ENCODE data around the gene ADAMTSL1.

ADAMTSL1 gene

DNA sequence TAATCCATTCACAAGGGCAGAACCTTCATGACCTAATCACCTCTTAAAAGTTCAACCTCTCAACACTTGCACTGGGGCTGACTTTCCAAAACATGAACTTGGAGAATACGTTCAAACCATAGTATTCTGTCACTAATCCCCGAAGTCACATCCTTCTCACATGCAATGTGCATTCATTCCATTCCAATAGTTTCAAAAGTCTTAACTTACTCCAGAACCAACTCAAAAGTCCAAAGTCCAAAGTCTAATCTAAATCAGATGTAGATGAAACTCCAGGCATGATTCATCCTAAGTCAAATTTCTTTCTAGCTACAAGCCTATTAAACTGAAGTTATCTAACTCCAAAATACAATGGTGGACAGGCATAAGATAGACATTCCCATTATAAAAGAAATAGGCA lies 21.7 kb upstream of the ADAMTSL1 start:
- H3K9me3 ChIP-seq (ENCODE audit: control insufficient read depth, insufficient read depth, low read length): no peaks in the 10 kb centered on the region
- H3K4me1 ChIP-seq (ENCODE audit: insufficient read depth, low read length): no peaks in the 10 kb centered on the region
- no peaks in the 10 kb centered on the region for H3K36me3 ChIP-seq (ENCODE audit: insufficient read depth, low read length)
- H3K9ac ChIP-seq (ENCODE audit: low read depth, low read length): no peak overlapping the region

- H3K4me1 ChIP-seq (ENCODE audit: insufficient read depth, low read length): 0 out of 2 replicates have a peak, but pooled peaks cover 4% of the 10 kb centered on the region
- no peaks in the 10 kb centered on the region for H3K36me3 ChIP-seq (ENCODE audit: insufficient read depth, low read length)
- no peaks in the 10 kb centered on the region for H3K9me3 ChIP-seq (ENCODE audit: control insufficient read depth, insufficient read depth, low read length)
- H3K9ac ChIP-seq (ENCODE audit: low read depth, low read length): no peak overlapping the region
Measured at GRCh38 chr9:18456624-18457237, 17.2 kb upstream of the ADAMTSL1 start.

- Histone ChIP-seq H3K9me3 (ENCODE audit: control insufficient read depth, insufficient read depth, low read length) (no peaks in the 10 kb centered on the region), H3K9ac (ENCODE audit: low read depth, low read length) (no peak overlapping the region), H3K36me3 (ENCODE audit: insufficient read depth, low read length) (no peaks in the 10 kb centered on the region), H3K4me1 (ENCODE audit: insufficient read depth, low read length) (0 out of 2 replicates have a peak, but pooled peaks cover 4% of the 10 kb centered on the region)
Measured at GRCh38 chr9:18457510-18457909, 16.4 kb upstream of the ADAMTSL1 start.

GRCh38 chr9:18459962-18460584 lies 13.9 kb upstream of the ADAMTSL1 start:
- H3K36me3 ChIP-seq (ENCODE audit: insufficient read depth, low read length): no peaks in the 10 kb centered on the region
- H3K4me1 ChIP-seq (ENCODE audit: insufficient read depth, low read length): 0 out of 2 replicates have a peak, but pooled peaks cover 4% of the 10 kb centered on the region
- H3K9me3 ChIP-seq (ENCODE audit: control insufficient read depth, insufficient read depth, low read length): no peaks in the 10 kb centered on the region
- H3K9ac ChIP-seq (ENCODE audit: low read depth, low read length): no peak overlapping the region

- Histone ChIP-seq H3K36me3 (ENCODE audit: insufficient read depth, low read length) (no peaks in the 10 kb centered on the region), H3K9ac (ENCODE audit: low read depth, low read length) (no peak overlapping the region), H3K9me3 (ENCODE audit: control insufficient read depth, insufficient read depth, low read length) (no peaks in the 10 kb centered on the region), H3K4me1 (ENCODE audit: insufficient read depth, low read length) (0 out of 2 replicates have a peak, but pooled peaks cover 4% of the 10 kb centered on the region)
Measured at GRCh38 chr9:18461496-18461895, 12.5 kb upstream of the ADAMTSL1 start.

DNA sequence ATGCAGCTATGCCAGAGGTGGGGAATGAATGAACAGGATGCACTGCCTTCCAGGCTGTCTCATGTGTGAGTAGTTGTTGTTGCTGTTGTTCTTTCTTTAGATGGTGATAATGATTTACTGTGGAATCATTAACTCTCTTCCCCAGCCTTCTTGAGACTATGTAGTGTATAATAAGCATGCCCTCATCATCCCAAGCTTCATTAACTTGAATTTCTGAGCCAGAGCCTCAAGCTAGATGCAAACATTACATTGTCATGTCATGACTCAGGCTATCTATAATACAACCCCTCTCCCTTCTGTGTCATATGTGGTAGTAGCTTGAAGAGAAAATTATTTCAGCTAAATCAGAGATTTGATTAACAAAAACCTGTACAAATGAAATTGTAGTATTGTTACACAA lies 10.0 kb upstream of the ADAMTSL1 start:
- Histone ChIP-seq H3K4me1 (ENCODE audit: insufficient read depth, low read length) (0 out of 2 replicates have a peak, but pooled peaks cover 4% of the 10 kb centered on the region), H3K9ac (ENCODE audit: low read depth, low read length) (no peak overlapping the region), H3K36me3 (ENCODE audit: insufficient read depth, low read length) (no peaks in the 10 kb centered on the region), H3K9me3 (ENCODE audit: control insufficient read depth, insufficient read depth, low read length) (no peaks in the 10 kb centered on the region)

GRCh38 chr9:18466101-18466500 lies 7.9 kb upstream of the ADAMTSL1 start:
- no peaks in the 10 kb centered on the region for H3K4me1 ChIP-seq (ENCODE audit: insufficient read depth, low read length)
- H3K9me3 ChIP-seq (ENCODE audit: control insufficient read depth, insufficient read depth, low read length): no peaks in the 10 kb centered on the region
- no peaks in the 10 kb centered on the region for H3K36me3 ChIP-seq (ENCODE audit: insufficient read depth, low read length)
- no peak overlapping the region for H3K9ac ChIP-seq (ENCODE audit: low read depth, low read length)

GRCh38 chr9:18467696-18468095 lies 6.3 kb upstream of the ADAMTSL1 start:
- Histone ChIP-seq H3K36me3 (ENCODE audit: insufficient read depth, low read length) (no peaks in the 10 kb centered on the region), H3K9me3 (ENCODE audit: control insufficient read depth, insufficient read depth, low read length) (no peaks in the 10 kb centered on the region), H3K9ac (ENCODE audit: low read depth, low read length) (no peak overlapping the region), H3K4me1 (ENCODE audit: insufficient read depth, low read length) (peaks cover 2% of the 10 kb centered on the region; the same call in 1 of the 2 replicates)

- H3K4me1 ChIP-seq (ENCODE audit: insufficient read depth, low read length): peaks cover 17% of the 10 kb centered on the region; the same call in 1 of the 2 replicates
- no peaks in the 10 kb centered on the region for H3K36me3 ChIP-seq (ENCODE audit: insufficient read depth, low read length)
- no peak overlapping the region for H3K9ac ChIP-seq (ENCODE audit: low read depth, low read length)
- H3K9me3 ChIP-seq (ENCODE audit: control insufficient read depth, insufficient read depth, low read length): no peaks in the 10 kb centered on the region
Measured at GRCh38 chr9:18472435-18472834, 1.5 kb upstream of the ADAMTSL1 start.

DNA sequence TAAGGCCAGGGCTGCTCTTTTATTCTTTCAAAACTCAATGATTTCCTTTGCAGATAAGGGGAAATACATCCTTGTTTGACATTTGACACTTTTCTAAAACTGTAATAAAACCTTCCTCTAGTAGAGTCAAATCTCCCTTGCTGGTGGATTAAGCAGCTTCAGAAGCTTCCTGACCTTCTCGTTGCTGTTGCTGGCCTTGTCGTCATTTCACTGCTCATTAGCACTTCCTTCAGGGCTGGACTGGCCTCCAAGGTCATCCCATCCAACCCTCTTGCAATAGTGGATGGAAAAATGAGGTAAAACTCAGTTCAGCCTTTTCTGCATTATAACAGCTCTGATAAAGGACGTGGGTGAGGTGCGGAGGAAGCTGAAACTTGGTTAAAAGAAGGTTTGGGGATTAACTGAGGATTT lies 1.1 kb upstream of the ADAMTSL1 start:
- Histone ChIP-seq H3K36me3 (ENCODE audit: insufficient read depth, low read length) (no peaks in the 10 kb centered on the region), H3K9me3 (ENCODE audit: control insufficient read depth, insufficient read depth, low read length) (no peaks in the 10 kb centered on the region), H3K4me1 (ENCODE audit: insufficient read depth, low read length) (peaks cover 17% of the 10 kb centered on the region; the same call in 1 of the 2 replicates), H3K9ac (ENCODE audit: low read depth, low read length) (no peak overlapping the region)

DNA sequence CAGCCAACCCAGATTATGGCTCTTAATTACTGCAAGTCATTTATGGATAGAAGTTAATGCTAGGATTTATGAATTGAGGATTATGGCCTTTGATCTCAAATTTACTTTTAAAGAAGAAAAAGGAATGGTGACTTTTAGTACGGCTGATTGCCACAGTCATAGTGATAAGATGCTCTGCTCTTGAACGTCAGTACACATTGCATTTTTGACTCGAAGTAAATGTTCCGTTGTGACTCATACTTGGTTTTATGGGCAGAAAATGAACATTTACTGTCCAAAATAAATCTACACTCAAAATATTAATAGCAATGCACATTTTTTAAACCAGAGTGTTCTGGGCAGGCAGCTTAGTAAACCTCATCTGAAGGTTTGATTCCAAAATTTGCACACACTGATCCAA lies 830 bp downstream of the ADAMTSL1 start:
- H3K9ac ChIP-seq (ENCODE audit: low read depth, low read length): no peak overlapping the region
- peaks cover 17% of the 10 kb centered on the region; the same call in 1 of the 2 replicates for H3K4me1 ChIP-seq (ENCODE audit: insufficient read depth, low read length)
- no peaks in the 10 kb centered on the region for H3K36me3 ChIP-seq (ENCODE audit: insufficient read depth, low read length)
- no peaks in the 10 kb centered on the region for H3K9me3 ChIP-seq (ENCODE audit: control insufficient read depth, insufficient read depth, low read length)

DNA sequence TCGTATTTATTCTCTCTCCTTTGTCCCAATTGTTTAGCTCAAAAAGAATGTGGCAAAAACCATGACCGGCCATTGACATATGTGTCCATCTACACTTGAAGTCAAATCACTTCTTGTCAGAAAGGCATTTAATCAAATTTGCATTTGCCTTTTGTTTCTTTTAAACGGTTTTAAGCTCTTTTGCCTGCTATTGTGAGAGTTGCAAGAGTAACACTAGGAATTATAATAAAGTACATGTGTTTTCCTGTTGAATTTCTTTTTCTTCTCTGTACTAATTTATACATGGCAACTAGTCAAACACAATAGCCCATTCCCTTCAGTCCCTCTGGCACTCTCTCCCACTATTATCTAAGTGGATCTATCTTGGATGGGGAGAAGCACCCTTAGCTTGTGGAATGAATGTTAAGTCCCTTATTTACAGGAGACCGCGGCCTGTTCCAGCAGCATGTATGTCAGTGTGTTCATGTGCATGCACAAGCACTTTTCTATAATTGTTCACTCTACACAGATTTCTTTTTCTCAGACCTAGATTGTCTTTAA lies 3.2 kb downstream of the ADAMTSL1 start:
- H3K9ac ChIP-seq (ENCODE audit: low read depth, low read length): no peak overlapping the region
- peaks cover 17% of the 10 kb centered on the region; the same call in 1 of the 2 replicates for H3K4me1 ChIP-seq (ENCODE audit: insufficient read depth, low read length)
- no peaks in the 10 kb centered on the region for H3K9me3 ChIP-seq (ENCODE audit: control insufficient read depth, insufficient read depth, low read length)
- H3K36me3 ChIP-seq (ENCODE audit: insufficient read depth, low read length): no peaks in the 10 kb centered on the region

DNA sequence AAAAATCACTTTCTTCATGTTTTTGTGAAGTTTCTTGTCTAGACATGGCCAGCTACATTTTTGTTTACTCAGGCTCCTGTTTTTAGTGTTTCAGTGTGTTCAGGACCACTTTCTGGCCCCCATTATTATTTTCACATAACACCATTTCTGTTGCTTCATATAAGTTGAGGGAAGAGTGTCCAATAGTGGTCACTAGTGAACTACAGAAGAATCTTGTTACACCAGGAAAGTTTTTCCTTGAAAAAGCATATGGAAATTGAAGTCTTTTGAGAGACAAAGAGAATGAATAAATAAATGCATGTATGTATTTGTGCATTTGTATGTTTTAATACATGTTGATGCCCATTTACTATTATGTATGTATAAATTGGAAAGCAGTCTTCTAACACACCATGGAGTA lies 3.8 kb downstream of the ADAMTSL1 start:
- no peak overlapping the region for H3K9ac ChIP-seq (ENCODE audit: low read depth, low read length)
- H3K4me1 ChIP-seq (ENCODE audit: insufficient read depth, low read length): peaks cover 15% of the 10 kb centered on the region; the same call in 1 of the 2 replicates
- no peaks in the 10 kb centered on the region for H3K36me3 ChIP-seq (ENCODE audit: insufficient read depth, low read length)
- no peaks in the 10 kb centered on the region for H3K9me3 ChIP-seq (ENCODE audit: control insufficient read depth, insufficient read depth, low read length)

GRCh38 chr9:18478501-18479361 lies 4.8 kb downstream of the ADAMTSL1 start:
- 0 out of 2 replicates have a peak, but pooled peaks cover 6% of the 10 kb centered on the region for H3K4me1 ChIP-seq (ENCODE audit: insufficient read depth, low read length)
- no peaks in the 10 kb centered on the region for H3K9me3 ChIP-seq (ENCODE audit: control insufficient read depth, insufficient read depth, low read length)
- no peak overlapping the region for H3K9ac ChIP-seq (ENCODE audit: low read depth, low read length)
- H3K36me3 ChIP-seq (ENCODE audit: insufficient read depth, low read length): no peaks in the 10 kb centered on the region
